Loucy (cell line): ENCODE results near the gene BMP4.

Experiments
- H2AFZ ChIP-seq: fragments of 200-600 bp; sonication (generic); 2 replicates; pipeline ENCODE4 v1.6.0; 2016; ENCODE audit warnings: antibody characterized with exemption, mild to moderate bottlenecking, low read length, moderate library complexity
- H3F3A ChIP-seq: fragments of 200-600 bp; 2 replicates; pipeline ENCODE4 v1.6.0; 2016; ENCODE audit warnings: antibody characterized with exemption, low read depth, mild to moderate bottlenecking
- H3K27me3 ChIP-seq: fragments of 200-600 bp; sonication (generic); 2 replicates; pipeline ENCODE4 v1.6.1; 2014; ENCODE audit warnings: low read length, mild to moderate bottlenecking; ENCODE audit not compliant: insufficient read depth, poor library complexity, severe bottlenecking
- H3K36me3 ChIP-seq: fragments of 200-600 bp; sonication (generic); 2 replicates; pipeline ENCODE4 v1.6.1; 2016; ENCODE audit warnings: low read length; ENCODE audit not compliant: insufficient read depth
- H3K4me1 ChIP-seq: fragments of 200-600 bp; sonication (generic); 2 replicates; pipeline ENCODE4 v1.5.1; 2014; ENCODE audit warnings: low read length, mild to moderate bottlenecking; ENCODE audit not compliant: insufficient read depth, poor library complexity, severe bottlenecking
- H3K4me2 ChIP-seq: fragments of 200-600 bp; sonication (generic); 2 replicates; pipeline ENCODE4 v1.6.0; 2014; ENCODE audit warnings: antibody characterized with exemption, low read length, low read depth, mild to moderate bottlenecking; ENCODE audit not compliant: poor library complexity, severe bottlenecking
- H3K4me3 ChIP-seq: fragments of 200-600 bp; sonication (generic); 2 replicates; pipeline ENCODE4 v1.5.1; 2014; ENCODE audit warnings: low read length, mild to moderate bottlenecking, mixed read lengths; ENCODE audit not compliant: poor library complexity, severe bottlenecking
- H3K79me2 ChIP-seq: fragments of 200-600 bp; sonication (generic); 2 replicates; pipeline ENCODE4 v1.6.1; 2014; ENCODE audit warnings: low read length; ENCODE audit not compliant: insufficient read depth
- H3K9ac ChIP-seq: fragments of 200-600 bp; sonication (generic); 2 replicates; pipeline ENCODE4 v1.6.0; 2014; ENCODE audit warnings: mild to moderate bottlenecking, low read depth, low read length, moderate library complexity; ENCODE audit not compliant: poor library complexity, severe bottlenecking
- H3K9me2 ChIP-seq: fragments of 200-600 bp; sonication (generic); replicated peaks from 2 replicates; pipeline ENCODE4 v1.6.1; 2016; ENCODE audit warnings: low read depth, low read length, mixed read lengths
- H3K9me3 ChIP-seq: fragments of 200-600 bp; sonication (generic); 2 replicates; pipeline ENCODE4 v1.6.1; 2014; ENCODE audit warnings: mild to moderate bottlenecking, antibody characterized with exemption, low read length, low read depth; ENCODE audit not compliant: insufficient read depth
- H4K20me1 ChIP-seq: fragments of 200-600 bp; sonication (generic); 2 replicates; pipeline ENCODE4 v1.6.0; 2014; ENCODE audit warnings: antibody characterized with exemption, low read length, mild to moderate bottlenecking; ENCODE audit not compliant: insufficient read depth, poor library complexity, severe bottlenecking
- CTCF ChIP-seq: fragments of 200-600 bp; sonication (generic); conservative IDR thresholded peaks from 2 replicates; pipeline ENCODE4 v1.5.1; 2014; ENCODE audit warnings: mild to moderate bottlenecking, antibody characterized with exemption, low read length
- EZH2phosphoT487 ChIP-seq: fragments of 200-600 bp; IDR thresholded peaks from 2 replicates; pipeline ENCODE4 v1.6.1; 2018; ENCODE audit warnings: antibody characterized with exemption, mild to moderate bottlenecking, moderate library complexity, borderline replicate concordance

BMP4 gene

DNA sequence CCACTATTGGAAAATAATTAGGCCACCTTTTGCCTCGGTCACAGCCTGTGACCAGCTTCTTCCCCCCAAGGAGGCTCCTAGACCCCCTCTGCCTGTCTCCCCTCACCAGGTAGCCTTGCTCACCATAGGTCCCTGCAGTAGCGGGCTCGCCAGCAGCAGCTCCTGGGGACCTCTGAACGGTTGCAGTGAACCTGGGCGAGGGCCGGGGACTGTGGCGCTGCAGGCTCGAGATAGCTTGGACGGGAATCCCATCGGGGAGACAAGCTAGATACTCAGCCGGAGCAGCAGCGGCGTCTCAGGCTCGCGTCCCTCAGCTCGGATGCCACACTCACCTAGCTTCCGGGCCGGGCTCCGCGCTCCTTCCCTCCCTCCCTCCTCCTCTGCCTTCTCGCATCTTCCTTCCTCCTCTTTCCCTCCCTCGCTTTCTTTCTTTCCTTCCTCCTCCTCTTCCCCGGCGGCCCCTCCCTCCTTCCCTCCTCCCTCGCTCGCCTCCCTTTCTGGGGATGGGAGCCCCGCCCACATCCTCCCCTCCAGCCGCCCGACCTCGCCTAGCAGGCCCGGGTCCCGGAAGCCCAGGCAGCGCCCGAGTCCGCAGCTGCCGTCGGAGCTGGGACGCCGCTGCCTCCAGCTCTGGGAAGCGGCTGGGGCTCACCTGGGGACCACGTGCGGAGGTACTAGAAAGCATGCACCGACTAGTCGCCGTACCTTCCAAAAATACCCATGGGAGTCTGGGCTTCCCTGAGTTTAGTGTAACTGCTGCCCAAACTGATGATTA lies at the start of gene BMP4:
BMP4 (minus strand) TSS at position 399 of the 775 bp plus-strand sequence. CDS start 4,603 bp downstream, outside the sequence.
- no peaks in the 10 kb centered on the region for H3K27me3 ChIP-seq
- TF ChIP-seq EZH2phosphoT487 (no peak), CTCF (no peak)
- H3K9me2 ChIP-seq, result no peaks in the 10 kb centered on the region
- H2AFZ ChIP-seq, result no peak within 1 kb of the TSS
- H3K4me3 ChIP-seq, result no peak within 1 kb of the TSS
- H3F3A ChIP-seq, result no peaks in the 10 kb centered on the region
- H3K79me2 ChIP-seq, result no peaks in the 10 kb centered on the region
- H3K36me3 ChIP-seq, result no peaks in the 10 kb centered on the region
- H4K20me1 ChIP-seq, result no peaks in the 10 kb centered on the region
- no peak within 1 kb of the TSS for H3K4me2 ChIP-seq
- no peak within 1 kb of the TSS for H3K9ac ChIP-seq
- H3K9me3 ChIP-seq, result no peaks in the 10 kb centered on the region; the same call in 1 of the 2 replicates
- no peaks in the 10 kb centered on the region for H3K4me1 ChIP-seq

- Histone ChIP-seq H3K9me2 (no peaks in the 10 kb centered on the region), H3K27me3 (no peaks in the 10 kb centered on the region), H3K4me1 (no peaks in the 10 kb centered on the region), H3K4me3 (no peak overlapping the region), H3F3A (no peaks in the 10 kb centered on the region), H3K4me2 (no peak overlapping the region), H3K9me3 (no peaks in the 10 kb centered on the region), H4K20me1 (no peaks in the 10 kb centered on the region), H2AFZ (no peak overlapping the region), H3K79me2 (no peaks in the 10 kb centered on the region), H3K36me3 (no peaks in the 10 kb centered on the region), H3K9ac (no peak overlapping the region)
- TF ChIP-seq EZH2phosphoT487 (no peak), CTCF (no peak)
Observed at GRCh38 chr14:54003064-54003463, 46.4 kb upstream of the BMP4 start.

DNA sequence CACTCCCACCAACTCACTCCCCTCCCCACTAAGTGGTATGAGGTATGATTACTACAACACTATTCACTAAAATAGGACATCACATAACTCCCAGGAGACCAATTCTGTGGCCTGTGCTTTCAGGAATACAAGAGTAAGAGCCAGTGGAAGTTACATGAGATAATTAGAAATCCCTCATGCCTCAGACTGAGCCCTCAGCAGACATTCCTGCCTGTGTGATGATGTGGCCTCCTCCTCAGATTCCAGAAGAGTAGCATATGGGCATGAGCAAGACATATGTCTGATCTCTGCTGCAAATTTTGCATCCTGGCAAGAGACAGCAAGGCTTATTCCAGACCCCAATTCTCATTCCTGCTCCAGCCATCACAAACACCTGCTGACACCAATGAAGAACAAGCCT lies 46.0 kb upstream of the BMP4 start:
- Histone ChIP-seq H3F3A (no peaks in the 10 kb centered on the region), H3K27me3 (no peaks in the 10 kb centered on the region), H3K79me2 (no peaks in the 10 kb centered on the region), H3K4me2 (no peak overlapping the region), H3K4me1 (no peaks in the 10 kb centered on the region), H3K4me3 (no peak overlapping the region), H4K20me1 (no peaks in the 10 kb centered on the region), H3K9me2 (no peaks in the 10 kb centered on the region), H3K9me3 (no peaks in the 10 kb centered on the region), H3K9ac (no peak overlapping the region), H2AFZ (no peak overlapping the region), H3K36me3 (no peaks in the 10 kb centered on the region)
- TF ChIP-seq CTCF (no peak), EZH2phosphoT487 (no peak)
